Glutamatergic neuron (in vitro differentiated cells): Measurements from ENCODE around the gene VASH1. TPM values are rescaled to one million over a fixed set of nuclear protein-coding genes. Genes with fewer than 3 reads are reported as not detected.

Source experiments
- DNase-seq: peaks from one replicate; pipeline ENCODE4 v3.0.0; 2022
- H3K27ac Mint-ChIP-seq: one replicate; pipeline ENCODE4 v1.8.0; 2020; ENCODE audit warnings: mild to moderate bottlenecking, mixed read lengths, inconsistent platforms; ENCODE audit not compliant: unreplicated experiment
- H3K27me3 Mint-ChIP-seq: one replicate; pipeline ENCODE4 v1.8.0; 2020; ENCODE audit warnings: mild to moderate bottlenecking, moderate library complexity, mixed read lengths, inconsistent platforms; ENCODE audit not compliant: unreplicated experiment
- H3K36me3 Mint-ChIP-seq: one replicate; pipeline ENCODE4 v1.8.0; 2020; ENCODE audit warnings: mild to moderate bottlenecking, mixed read lengths, inconsistent platforms; ENCODE audit not compliant: unreplicated experiment
- H3K4me1 Mint-ChIP-seq: one replicate; pipeline ENCODE4 v1.8.0; 2020; ENCODE audit warnings: mild to moderate bottlenecking, low read depth, mixed read lengths, inconsistent platforms; ENCODE audit not compliant: unreplicated experiment
- H3K4me3 Mint-ChIP-seq: one replicate; pipeline ENCODE4 v1.8.0; 2020; ENCODE audit warnings: mild to moderate bottlenecking, mixed read lengths, inconsistent platforms; ENCODE audit not compliant: unreplicated experiment
- H3K9me3 Mint-ChIP-seq: one replicate; pipeline ENCODE4 v1.8.0; 2020; ENCODE audit warnings: mild to moderate bottlenecking, moderate library complexity, mixed read lengths, inconsistent platforms; ENCODE audit not compliant: unreplicated experiment
- total RNA-seq: library from RNA; stranded (reverse); fragmentation: NEBNext Ultra II Directional; extraction: Animal tissue kit (Norgen Biotek cat#: 25700); gene quantifications from one replicate; pipeline ENCODE4 v1.2.1, GENCODE V29; 2021; ENCODE audit not compliant: unreplicated experiment
- TF ChIP-seq, protein P1 (sequence below): fragments of 200-600 bp; sonication (generic); IDR thresholded peaks from one replicate; pipeline ENCODE4 v1.5.0; 2021; ENCODE audit not compliant: partially characterized antibody, unreplicated experiment

Gene VASH1
- total RNA-seq, 1 donor from 2014 or later, result 149 TPM

DNA sequence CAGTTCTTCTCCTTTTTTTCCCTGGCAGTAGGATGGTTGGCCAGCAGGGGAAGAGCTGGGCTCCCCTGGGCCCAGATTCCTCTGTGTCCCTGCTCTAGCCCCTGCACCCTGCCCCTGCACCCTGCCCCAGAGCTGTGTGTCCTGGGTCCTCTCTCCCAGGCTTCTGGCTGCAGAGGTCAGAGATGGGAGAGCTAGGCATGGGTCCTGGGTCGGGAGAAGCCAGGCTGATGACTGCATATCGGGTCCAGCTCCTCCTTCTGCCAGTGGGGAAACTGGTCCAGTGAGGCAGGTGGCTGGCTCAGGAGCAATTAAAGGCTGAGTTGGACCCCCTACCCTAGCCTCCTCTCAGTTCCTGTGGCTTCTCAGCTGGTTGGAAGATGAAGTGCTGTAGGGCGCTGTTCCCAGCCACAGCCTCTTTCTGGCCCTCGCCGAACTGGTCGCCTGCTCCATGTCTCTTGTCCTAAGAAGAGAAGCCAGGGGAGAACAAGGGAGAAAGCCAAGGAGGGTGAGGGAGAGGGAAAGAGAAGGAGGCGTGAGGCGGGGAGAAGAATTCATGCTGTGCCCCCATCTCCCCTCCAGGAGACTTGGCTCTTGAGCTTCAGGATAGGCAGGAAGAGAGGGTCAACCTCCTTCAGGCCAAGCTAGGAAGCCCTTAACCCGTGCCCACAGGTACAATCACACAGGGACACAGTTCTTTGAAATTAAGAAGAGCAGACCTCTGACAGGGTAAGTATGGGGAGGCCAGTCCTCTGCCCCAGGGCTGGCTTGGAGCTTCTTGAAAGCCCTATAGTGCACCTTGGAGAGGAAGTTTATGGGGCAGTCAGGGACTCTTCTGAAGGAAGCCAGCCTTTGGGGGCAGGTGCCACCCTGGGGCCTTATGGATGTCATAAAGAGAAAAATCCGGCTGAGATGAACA is 9.5 kb downstream of the VASH1 start:
- Mint-ChIP-seq H3K36me3 (no peaks in the 10 kb centered on the region), H3K27ac (no peak overlapping the region), H3K27me3 (peaks cover 4% of the 10 kb centered on the region), H3K4me1 (peaks cover 8% of the 10 kb centered on the region), H3K4me3 (no peak overlapping the region), H3K9me3 (no peaks in the 10 kb centered on the region)
- no peak for DNase-seq
- TF ChIP-seq, protein P1, sequence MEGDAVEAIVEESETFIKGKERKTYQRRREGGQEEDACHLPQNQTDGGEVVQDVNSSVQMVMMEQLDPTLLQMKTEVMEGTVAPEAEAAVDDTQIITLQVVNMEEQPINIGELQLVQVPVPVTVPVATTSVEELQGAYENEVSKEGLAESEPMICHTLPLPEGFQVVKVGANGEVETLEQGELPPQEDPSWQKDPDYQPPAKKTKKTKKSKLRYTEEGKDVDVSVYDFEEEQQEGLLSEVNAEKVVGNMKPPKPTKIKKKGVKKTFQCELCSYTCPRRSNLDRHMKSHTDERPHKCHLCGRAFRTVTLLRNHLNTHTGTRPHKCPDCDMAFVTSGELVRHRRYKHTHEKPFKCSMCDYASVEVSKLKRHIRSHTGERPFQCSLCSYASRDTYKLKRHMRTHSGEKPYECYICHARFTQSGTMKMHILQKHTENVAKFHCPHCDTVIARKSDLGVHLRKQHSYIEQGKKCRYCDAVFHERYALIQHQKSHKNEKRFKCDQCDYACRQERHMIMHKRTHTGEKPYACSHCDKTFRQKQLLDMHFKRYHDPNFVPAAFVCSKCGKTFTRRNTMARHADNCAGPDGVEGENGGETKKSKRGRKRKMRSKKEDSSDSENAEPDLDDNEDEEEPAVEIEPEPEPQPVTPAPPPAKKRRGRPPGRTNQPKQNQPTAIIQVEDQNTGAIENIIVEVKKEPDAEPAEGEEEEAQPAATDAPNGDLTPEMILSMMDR, result no peak

DNA sequence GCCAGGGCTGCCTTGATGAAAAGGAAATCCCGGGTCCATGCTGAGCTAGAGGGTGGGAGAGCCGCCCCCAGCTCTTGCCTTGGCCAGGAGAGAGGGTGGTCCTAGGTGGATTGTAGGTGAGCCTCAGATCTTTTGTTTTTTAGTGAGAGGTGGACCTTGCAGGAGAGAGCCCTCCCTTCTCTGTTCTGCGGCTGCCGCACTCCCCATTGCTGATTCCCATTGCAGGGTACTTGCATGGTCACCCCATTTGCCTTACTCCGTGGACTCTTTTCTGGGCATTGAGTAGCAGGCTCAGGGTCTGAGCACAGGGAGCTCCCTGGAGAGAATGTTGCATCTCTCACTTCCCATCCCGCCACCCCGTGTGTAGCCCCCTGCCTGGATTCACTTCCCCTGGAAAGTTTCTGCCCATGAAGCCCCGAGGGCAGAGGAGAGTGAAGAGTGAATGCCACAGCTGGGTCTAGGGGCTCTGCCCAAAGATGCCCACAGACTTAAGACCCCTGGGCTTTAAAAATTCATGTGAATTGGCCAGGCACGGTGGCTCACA is 10.2 kb downstream of the VASH1 start:
- H3K27me3 Mint-ChIP-seq, result peaks cover 4% of the 10 kb centered on the region
- no peak overlapping the region for H3K4me3 Mint-ChIP-seq
- no peak overlapping the region for H3K27ac Mint-ChIP-seq
- TF ChIP-seq, protein P1, result no peak
- peaks cover 8% of the 10 kb centered on the region for H3K4me1 Mint-ChIP-seq
- no peaks in the 10 kb centered on the region for H3K36me3 Mint-ChIP-seq
- peaks cover 2% of the 10 kb centered on the region for H3K9me3 Mint-ChIP-seq
- DNase-seq, result no peak

DNA sequence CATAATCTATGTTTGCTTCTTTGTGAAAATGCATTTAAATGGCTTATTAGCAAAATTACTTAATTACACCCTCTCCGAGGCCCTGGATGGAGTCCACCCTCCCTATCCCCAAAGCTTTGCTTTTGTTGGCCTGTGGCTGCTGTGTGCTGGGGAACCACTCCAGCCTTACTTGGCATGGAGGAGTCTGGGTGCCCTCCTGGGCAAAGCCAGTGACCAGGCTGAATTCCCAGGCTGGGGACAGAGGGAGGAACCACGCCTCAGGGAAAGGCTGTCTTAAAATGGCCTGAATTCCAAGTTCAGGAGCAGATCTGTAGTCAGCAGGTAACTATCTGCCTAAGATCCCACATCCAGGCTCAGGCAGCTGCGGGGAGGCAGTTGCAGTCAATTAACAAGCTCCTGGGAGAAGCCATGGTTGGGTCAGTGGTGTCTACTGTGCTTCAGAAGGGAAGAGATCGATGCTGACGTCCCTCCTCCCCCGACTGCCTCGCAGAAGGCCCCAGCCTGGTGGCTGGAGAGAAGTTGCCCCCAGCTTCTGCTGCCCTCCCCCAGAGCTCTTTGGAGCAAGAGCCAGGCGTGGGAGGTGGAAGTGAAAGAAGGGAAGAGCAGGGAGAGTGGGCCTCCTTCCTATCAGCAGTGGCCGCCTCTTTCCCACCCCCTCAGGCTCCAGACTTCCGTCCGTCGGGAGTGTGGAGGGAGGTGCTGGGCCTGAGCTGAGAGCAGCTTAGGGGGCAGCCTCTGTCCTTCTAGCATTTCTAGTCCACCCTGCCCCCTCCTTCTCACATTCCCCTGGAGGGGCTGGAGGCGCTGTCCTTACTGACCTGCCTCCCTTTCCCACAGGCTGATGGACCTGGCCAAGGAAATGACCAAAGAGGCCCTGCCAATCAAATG is 11.3 kb downstream of the VASH1 start:
- Mint-ChIP-seq H3K27me3 (peaks cover 6% of the 10 kb centered on the region), H3K4me3 (peak overlapping the region; percentile 30), H3K4me1 (peaks cover 8% of the 10 kb centered on the region), H3K9me3 (peaks cover 2% of the 10 kb centered on the region), H3K36me3 (no peaks in the 10 kb centered on the region), H3K27ac (peak overlapping the region; percentile 64)
- no peak for DNase-seq
- TF ChIP-seq, protein P1, result no peak

DNA sequence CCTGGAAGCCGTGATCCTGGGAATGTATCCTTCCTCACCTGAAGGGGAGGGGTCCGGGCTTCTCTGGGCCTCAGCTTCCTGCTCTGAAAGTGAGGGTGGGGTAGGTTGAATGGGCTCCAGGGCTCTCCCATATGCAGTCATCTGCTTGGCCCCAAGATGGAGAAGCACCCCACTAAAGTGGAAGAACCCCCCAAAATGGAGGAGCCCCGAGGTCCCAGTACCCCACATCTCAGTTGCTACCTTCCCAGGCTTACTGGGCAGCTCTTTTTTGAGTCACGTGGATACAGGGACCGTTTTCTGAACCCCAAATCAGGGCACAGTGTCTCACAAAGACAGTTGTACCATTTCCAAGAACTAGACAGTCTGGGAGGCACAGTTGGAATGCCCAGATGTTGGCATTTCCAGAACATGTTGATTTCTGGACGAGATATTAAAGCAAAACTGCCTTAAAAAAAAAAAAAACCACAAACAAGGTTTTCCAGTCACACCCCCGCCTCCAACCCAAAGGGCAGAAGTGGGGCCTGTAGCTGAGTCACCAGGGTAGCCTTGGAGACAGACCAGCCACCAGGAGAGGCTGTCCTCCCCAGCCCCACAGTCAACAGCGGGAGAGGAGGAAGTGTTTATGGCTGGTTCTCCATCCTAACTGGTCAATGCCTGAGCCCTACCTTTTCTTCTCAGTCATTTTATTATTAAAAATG is 12.1 kb downstream of the VASH1 start:
- peaks cover 8% of the 10 kb centered on the region for H3K4me1 Mint-ChIP-seq
- no peak for DNase-seq
- peaks cover 7% of the 10 kb centered on the region for H3K27me3 Mint-ChIP-seq
- H3K4me3 Mint-ChIP-seq, result no peak overlapping the region
- H3K36me3 Mint-ChIP-seq, result no peaks in the 10 kb centered on the region
- no peak overlapping the region for H3K27ac Mint-ChIP-seq
- peaks cover 2% of the 10 kb centered on the region for H3K9me3 Mint-ChIP-seq
- TF ChIP-seq, protein P1, result no peak
